ENCODE results near the gene NEK8. TPM values are rescaled to one million over a fixed set of nuclear protein-coding genes. Genes with fewer than 3 reads are reported as not detected.

NEK8 gene
- total and polyA plus RNA-seq, 9 of the 15 experiments (the other 6 are each of a cell fraction or from before 2014, with no cell fraction given) = 0.98 to 16.6 (median 4.6) TPM

DNA sequence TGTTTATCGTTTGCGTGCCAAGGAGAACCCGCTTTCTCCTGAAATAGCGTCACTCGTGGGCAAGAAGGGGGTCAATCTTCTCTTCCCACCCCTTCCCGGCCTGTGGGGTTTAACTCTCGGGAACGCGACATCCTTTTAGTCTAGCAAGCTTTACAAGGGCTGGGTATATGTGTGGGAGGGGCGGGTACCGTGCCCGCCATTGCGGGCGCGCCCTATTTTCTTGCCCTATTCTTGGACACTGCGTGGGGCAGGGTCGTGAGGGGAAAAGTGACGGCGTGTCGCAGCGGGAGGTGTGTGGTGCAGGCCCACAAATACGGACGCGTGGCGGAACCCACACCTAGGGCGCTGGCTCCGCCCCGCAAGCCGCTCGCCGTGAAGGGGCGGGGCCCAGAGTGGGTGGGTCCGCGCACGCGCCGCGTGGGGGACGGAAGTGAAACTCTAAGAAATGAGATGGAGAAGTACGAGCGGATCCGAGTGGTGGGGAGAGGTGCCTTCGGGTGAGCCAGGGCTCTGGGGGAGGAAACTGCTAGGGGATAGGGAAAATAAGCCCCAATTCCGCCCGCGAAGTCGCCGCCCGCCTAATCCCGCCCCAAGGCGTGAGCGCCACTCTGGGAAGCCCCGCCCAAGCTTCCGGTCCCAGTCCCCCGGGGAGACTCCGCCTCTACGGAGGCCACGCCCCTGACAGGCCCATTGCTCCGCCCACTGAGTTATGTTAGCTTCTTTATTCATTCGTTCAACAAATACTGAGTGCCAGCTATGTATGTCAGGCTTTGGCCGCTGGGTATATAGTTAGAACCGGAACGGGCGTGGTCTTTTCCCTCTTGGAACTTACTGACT is at the start of gene NEK8 (continued):
- TF ChIP-seq ZMIZ1 (IDR thresholded peaks at IDR 0.05; ENCODE audit: low read depth in 2 of 2, low read length in 2 of 2) = no peak; a peak in 1 of 4 replicates
- TF ChIP-seq CHD1 (IDR thresholded peaks at IDR 0.05; ENCODE audit: low read length) = no peak
- TF ChIP-seq HNRNPH1 (optimal IDR thresholded peaks at IDR 0.05; ENCODE audit: low read depth, low read length) = no peak
- TF ChIP-seq ZZZ3 (IDR thresholded peaks at IDR 0.05) = no peak
- TF ChIP-seq BCL6 (CRISPR knock-in tag; IDR thresholded peaks at IDR 0.05) = no peak
- no peak for TF ChIP-seq RFX1 (IDR thresholded peaks at IDR 0.05)
- TF ChIP-seq ZNF79 (CRISPR knock-in tag; IDR thresholded peaks at IDR 0.05; ENCODE audit: low read depth) = no peak
- TF ChIP-seq ZNF766 (CRISPR knock-in tag; conservative IDR thresholded peaks at IDR 0.05) = no peak
- peak; percentile 44; the same call in 1 of the 2 replicates for TF ChIP-seq KLF6 (CRISPR knock-in tag; IDR thresholded peaks at IDR 0.05; ENCODE audit: borderline replicate concordance)
- TF ChIP-seq, protein P1, sequence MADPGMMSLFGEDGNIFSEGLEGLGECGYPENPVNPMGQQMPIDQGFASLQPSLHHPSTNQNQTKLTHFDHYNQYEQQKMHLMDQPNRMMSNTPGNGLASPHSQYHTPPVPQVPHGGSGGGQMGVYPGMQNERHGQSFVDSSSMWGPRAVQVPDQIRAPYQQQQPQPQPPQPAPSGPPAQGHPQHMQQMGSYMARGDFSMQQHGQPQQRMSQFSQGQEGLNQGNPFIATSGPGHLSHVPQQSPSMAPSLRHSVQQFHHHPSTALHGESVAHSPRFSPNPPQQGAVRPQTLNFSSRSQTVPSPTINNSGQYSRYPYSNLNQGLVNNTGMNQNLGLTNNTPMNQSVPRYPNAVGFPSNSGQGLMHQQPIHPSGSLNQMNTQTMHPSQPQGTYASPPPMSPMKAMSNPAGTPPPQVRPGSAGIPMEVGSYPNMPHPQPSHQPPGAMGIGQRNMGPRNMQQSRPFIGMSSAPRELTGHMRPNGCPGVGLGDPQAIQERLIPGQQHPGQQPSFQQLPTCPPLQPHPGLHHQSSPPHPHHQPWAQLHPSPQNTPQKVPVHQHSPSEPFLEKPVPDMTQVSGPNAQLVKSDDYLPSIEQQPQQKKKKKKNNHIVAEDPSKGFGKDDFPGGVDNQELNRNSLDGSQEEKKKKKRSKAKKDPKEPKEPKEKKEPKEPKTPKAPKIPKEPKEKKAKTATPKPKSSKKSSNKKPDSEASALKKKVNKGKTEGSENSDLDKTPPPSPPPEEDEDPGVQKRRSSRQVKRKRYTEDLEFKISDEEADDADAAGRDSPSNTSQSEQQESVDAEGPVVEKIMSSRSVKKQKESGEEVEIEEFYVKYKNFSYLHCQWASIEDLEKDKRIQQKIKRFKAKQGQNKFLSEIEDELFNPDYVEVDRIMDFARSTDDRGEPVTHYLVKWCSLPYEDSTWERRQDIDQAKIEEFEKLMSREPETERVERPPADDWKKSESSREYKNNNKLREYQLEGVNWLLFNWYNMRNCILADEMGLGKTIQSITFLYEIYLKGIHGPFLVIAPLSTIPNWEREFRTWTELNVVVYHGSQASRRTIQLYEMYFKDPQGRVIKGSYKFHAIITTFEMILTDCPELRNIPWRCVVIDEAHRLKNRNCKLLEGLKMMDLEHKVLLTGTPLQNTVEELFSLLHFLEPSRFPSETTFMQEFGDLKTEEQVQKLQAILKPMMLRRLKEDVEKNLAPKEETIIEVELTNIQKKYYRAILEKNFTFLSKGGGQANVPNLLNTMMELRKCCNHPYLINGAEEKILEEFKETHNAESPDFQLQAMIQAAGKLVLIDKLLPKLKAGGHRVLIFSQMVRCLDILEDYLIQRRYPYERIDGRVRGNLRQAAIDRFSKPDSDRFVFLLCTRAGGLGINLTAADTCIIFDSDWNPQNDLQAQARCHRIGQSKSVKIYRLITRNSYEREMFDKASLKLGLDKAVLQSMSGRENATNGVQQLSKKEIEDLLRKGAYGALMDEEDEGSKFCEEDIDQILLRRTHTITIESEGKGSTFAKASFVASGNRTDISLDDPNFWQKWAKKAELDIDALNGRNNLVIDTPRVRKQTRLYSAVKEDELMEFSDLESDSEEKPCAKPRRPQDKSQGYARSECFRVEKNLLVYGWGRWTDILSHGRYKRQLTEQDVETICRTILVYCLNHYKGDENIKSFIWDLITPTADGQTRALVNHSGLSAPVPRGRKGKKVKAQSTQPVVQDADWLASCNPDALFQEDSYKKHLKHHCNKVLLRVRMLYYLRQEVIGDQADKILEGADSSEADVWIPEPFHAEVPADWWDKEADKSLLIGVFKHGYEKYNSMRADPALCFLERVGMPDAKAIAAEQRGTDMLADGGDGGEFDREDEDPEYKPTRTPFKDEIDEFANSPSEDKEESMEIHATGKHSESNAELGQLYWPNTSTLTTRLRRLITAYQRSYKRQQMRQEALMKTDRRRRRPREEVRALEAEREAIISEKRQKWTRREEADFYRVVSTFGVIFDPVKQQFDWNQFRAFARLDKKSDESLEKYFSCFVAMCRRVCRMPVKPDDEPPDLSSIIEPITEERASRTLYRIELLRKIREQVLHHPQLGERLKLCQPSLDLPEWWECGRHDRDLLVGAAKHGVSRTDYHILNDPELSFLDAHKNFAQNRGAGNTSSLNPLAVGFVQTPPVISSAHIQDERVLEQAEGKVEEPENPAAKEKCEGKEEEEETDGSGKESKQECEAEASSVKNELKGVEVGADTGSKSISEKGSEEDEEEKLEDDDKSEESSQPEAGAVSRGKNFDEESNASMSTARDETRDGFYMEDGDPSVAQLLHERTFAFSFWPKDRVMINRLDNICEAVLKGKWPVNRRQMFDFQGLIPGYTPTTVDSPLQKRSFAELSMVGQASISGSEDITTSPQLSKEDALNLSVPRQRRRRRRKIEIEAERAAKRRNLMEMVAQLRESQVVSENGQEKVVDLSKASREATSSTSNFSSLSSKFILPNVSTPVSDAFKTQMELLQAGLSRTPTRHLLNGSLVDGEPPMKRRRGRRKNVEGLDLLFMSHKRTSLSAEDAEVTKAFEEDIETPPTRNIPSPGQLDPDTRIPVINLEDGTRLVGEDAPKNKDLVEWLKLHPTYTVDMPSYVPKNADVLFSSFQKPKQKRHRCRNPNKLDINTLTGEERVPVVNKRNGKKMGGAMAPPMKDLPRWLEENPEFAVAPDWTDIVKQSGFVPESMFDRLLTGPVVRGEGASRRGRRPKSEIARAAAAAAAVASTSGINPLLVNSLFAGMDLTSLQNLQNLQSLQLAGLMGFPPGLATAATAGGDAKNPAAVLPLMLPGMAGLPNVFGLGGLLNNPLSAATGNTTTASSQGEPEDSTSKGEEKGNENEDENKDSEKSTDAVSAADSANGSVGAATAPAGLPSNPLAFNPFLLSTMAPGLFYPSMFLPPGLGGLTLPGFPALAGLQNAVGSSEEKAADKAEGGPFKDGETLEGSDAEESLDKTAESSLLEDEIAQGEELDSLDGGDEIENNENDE (IDR thresholded peaks at IDR 0.05; ENCODE audit: low read depth, low read length) = no peak

All from K562 (cell line).